Measurements from ENCODE around the gene ADAM29.
"Not testable (repeated sequence)": the region's sequence is repeated elsewhere in the genome, so short reads cannot be mapped to it uniquely, and the experiment has no call there.

The ADAM29 gene

GRCh38 chr4:174918058-174918457 is at the start of gene ADAM29:
TSS of gene ADAM29 (plus strand) at chr4:174918358. CDS start at chr4:174975526, 57,168 bp downstream.
- DNase-seq = no peak

GRCh38 chr4:174869339-174869738 is 48.8 kb upstream of the ADAM29 start:
- no peak for DNase-seq

DNA sequence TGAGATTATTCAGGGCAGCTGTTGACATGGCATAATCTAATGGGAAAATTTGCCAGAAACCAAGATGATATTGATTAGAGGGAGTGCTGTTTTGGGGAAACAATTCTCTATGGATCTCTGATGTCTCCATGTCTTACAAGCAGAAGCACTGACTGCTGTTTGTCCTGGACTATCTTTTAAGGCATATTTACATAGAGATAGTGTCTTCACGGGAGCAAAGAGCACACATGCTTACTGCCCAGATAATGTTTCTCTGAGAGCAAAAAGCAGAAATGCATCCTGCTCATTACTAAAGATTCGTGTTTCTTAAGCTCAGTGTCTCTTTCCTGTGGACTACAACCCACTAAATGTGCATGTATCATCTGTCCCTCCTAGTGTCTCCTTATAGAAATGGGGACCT is 47.8 kb upstream of the ADAM29 start:
- no peak for DNase-seq

DNA sequence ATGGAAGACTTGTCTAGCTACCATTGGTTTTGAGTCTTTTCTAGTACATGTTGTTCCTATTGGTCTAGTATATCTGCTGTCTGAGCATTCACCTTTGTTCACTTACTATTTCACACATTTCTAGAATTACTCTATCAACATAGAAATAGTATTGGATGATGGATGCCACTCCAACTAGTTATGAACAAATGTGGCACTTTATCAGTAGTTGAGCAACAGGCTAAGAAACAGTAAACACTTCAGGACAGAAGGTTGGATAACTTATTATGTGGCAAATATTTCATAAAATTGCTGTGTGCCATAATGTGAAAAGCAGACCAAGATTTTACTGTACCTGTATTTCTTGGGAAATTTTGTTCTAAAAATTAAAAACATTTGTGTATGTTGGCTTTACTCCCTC is 46.8 kb upstream of the ADAM29 start:
- no peak for DNase-seq

DNA sequence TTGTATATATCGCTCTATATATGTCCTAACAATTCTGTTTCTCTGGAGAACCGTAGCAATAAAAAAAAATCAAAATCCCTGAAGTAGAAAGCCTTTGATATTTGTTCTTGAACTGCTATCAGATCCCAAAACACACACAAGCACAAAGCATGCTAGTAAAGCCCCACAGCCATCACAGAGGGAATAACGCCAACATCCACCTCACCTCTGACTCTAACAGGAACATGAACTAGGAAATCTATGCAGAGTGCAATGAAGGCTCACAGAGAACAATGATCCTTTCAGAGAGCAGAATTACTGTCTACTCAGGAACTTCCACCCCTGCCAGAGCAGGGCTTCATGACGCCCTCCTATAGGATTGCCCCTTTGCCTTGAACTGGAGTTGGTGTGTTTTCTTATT is 45.0 kb upstream of the ADAM29 start:
- DNase-seq = not testable (repeated sequence)

- no peak for DNase-seq
Measured at GRCh38 chr4:174873931-174874330, 44.2 kb upstream of the ADAM29 start.

GRCh38 chr4:174874898-174875297 is 43.3 kb upstream of the ADAM29 start:
- no peak for DNase-seq

- DNase-seq = no peak
Measured at GRCh38 chr4:174880001-174880400, 38.2 kb upstream of the ADAM29 start.

GRCh38 chr4:174882317-174882992 is 35.7 kb upstream of the ADAM29 start:
- DNase-seq = no peak

DNA sequence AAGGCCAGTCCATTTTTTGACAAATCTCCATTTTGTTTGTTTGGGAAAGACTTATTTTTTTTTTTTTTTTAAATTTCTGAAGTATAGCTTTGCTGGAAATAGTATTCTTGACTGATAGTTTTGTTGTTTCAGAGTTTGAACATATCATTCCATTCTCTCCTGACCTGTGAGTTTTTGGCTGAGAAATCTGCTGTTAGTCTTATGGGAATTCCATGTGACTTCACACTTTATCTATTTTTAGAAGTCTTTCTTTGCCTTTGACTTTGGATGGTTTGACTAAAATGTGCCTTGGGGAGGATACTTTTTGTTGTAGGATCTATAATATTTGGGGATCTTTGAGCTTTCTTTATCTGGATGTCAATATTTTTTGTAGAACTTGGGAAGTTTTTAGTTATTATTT is 10.7 kb upstream of the ADAM29 start:
- no peak for DNase-seq

DNA sequence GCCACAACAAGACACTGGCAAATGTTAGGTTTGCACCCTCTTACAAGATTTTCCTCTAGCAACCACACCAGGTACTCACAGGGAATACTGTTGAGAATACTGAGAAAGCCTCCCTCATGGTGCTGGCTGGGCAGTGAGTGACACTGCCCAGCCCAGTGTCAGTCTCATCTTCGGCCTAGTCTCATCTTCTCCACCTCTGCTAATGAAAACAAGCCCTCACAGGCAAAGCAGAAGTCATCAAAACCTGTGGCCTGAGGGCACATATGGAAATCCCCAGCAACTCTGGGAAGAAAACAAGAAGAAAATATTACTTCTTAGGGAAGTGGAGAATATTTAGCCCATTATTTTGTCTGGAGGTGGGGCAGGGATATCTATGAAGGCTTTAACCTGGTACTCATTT is 7.9 kb upstream of the ADAM29 start:
- no peak for DNase-seq

GRCh38 chr4:174912919-174913543 is 5.1 kb upstream of the ADAM29 start:
- no peak for DNase-seq

GRCh38 chr4:174919886-174920423 is 1.8 kb downstream of the ADAM29 start:
- DNase-seq = no peak

DNA sequence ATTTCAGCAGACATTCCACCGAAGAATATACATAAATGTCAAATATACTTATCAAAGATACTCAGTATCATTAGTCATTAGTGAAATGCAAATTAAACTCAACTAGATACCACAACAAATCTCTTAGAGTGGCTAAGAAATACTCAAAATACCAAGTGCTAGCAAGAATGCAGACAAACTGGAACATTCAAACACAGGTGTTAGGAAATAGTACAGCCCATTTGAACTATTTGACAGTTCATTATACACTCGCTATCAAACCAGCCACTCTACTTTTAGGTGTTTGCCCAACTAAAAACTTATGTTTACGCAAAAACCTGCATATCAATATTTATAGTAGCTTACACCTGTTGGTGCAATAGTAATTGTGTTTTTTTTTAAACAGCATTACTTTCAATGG is 8.8 kb downstream of the ADAM29 start:
- DNase-seq = no peak

DNA sequence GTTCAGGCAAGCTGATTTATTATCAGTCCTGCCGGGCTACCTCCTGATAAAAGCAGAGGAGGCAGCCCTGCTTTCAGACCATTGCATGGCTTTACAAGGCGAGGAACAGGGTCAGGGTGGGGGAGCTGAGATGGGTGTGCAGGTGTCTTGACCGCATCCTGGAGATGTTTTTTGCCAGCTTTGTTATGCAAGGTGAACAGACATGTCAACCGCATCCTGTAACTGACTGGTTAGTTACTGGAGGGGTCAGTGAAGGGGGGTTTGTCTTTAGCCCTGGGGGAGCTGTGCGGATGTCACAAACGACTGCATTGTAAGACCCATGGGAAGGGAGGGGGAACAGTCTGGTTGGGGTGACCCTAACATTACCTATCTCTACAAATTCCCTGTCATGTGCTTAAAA is 10.0 kb downstream of the ADAM29 start:
- no peak for DNase-seq

- DNase-seq = no peak
Measured at GRCh38 chr4:174928575-174929253, 10.6 kb downstream of the ADAM29 start.

GRCh38 chr4:174929346-174929745 is 11.2 kb downstream of the ADAM29 start:
- DNase-seq = no peak

- DNase-seq = no peak
Measured at GRCh38 chr4:174930895-174931294, 12.7 kb downstream of the ADAM29 start.

GRCh38 chr4:174933083-174933482 is 14.9 kb downstream of the ADAM29 start:
- DNase-seq = no peak

- no peak for DNase-seq
Measured at GRCh38 chr4:174934360-174934759, 16.2 kb downstream of the ADAM29 start.

- no peak for DNase-seq
Measured at GRCh38 chr4:174935607-174936006, 17.4 kb downstream of the ADAM29 start.

DNA sequence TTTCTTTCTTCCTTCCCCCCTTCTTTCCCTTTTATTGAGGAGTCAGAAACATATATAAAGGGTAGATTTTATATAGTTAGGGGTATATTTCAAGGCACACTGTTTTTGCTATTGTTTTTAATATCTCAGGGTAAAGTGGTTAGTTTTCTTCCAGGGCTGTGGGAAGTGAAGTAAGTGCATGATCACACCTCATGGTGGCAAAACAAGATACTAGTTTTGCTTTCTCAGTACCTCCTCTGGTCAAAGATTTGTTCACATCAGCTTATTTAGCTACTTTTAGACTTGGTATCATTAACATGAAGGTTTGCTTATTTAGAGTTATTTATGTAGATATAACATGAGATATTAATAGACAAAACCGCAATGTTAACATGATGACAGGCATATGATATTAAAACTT is 21.8 kb downstream of the ADAM29 start:
- no peak for DNase-seq

DNA sequence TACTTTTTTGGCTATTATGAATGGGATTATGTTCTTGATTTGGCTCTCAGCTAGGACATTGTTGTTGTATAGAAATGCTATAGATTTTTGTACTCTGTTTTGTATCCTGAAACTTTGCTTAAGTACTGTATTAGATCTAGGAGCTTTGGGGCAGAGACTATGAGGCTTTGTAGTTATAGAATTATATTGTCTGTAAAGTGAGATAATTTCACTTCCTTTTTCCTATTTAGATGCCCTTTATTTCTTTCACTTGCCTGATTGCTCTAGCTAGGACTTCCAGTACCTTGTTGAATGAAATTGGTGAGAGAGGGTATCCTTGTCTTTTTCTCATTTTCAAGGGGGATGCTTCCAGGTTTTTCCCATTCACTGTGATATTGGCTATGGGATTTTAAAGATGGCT is 28.1 kb downstream of the ADAM29 start:
- no peak for DNase-seq

DNA sequence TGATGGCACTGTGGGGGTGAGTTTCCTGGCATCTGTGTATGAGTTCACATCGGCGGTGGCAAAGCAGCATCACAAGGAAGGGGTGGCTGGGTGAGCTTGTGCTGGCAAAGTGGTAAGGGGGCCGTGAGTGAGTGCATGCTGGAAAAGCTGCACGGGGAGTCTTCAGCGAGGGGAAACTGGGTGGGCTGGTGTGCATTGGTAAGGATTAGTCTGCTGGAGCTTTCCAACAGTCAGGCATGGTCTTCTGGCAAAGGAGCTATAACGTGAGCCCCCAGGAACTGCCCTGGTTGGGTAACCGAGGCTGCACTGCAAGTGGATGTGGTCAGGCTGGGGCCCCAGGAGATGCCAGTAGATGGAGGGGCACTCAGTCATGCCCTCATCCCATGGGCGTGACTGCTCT is 30.7 kb downstream of the ADAM29 start:
- no peak for DNase-seq

Measured in right forelimb (tissue), 1 donor.